ENCODE data around the gene PGAP3.

DNA sequence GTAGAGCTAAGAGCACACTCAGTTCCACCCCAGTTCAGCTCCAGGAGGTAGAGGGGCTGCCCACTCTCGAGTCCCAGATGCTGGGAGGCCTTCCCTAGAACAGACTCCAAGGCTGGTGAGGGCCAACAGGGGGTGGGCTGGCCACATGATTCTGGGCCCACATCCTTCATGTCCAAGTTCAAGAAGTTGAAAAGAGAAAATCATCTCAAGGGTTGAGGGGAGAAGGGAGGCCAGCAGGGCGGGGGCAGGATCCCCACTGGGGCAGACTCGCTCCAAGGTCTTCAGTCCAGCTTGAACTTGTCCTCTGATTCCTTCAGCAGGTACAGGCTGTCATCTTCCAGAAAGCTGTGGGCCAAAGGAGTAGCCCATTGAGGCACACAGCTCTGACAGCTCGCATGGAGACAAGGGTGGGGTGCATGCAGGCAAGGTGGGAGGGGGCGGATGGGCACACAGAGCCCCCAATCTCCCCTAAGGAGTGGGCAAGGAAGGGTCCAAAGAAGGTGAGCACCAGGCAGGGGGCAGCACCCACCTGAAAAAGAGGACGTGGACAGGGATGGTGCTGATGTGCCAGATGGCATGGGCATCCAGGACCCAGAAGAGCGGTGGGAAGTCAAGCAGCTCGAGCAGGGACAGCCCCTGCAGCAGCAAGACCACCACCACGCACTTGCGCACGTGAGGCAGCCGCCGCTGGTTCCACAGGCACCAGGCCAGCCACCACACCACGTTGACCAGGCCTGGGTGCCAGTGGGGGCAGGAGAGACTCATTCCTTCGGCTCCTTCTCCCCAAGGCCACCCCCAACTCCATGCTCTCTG, 15.1 kb downstream of the PGAP3 start:
- TF ChIP-seq CTCF (IDR thresholded peaks at IDR 0.05) (no peak), POLR2AphosphoS5 (IDR thresholded peaks at IDR 0.05; ENCODE audit: insufficient read depth in 1 of 2, low read depth in 1 of 2) (no peak)

Measured in vagina (tissue), 2 donors.